Activated naive CD8-positive, alpha-beta T cell treated with anti-CD3 and anti-CD28 coated beads, Interleukin-2, amount 10 ng/mL, durations not matched to agents 7 days and 5 days (primary cell): ENCODE measurements around the gene NOL12. TPM values are rescaled to one million over a fixed set of nuclear protein-coding genes. Genes with fewer than 3 reads are reported as not detected.
"Not testable (repeated sequence)": the region's sequence is repeated elsewhere in the genome, so short reads cannot be mapped to it uniquely, and the experiment has no call there.

Source experiments
- ATAC-seq: fragments of 150-1000 bp; cut with Tn5 transposase; one replicate; pipeline ENCODE4 v1.10.0; 2021; ENCODE audit warnings: low read depth, moderate library complexity
- POLR2A ChIA-PET: fragments of 350-600 bp; sonication (Branson Sonifier 250); formaldehyde crosslinking; loops from one replicate; lab custom pipeline; 2021; ENCODE audit warnings: antibody characterized with exemption; lab: Charles Lee
- DNase-seq: peaks from one replicate; pipeline ENCODE4 v3.0.0; 2021
- H3K27ac Mint-ChIP-seq: one replicate; pipeline ENCODE4 v1.8.0; 2022; ENCODE audit warnings: mild to moderate bottlenecking, mixed read lengths
- H3K27me3 Mint-ChIP-seq: one replicate; pipeline ENCODE4 v1.8.0; 2022; ENCODE audit warnings: mild to moderate bottlenecking, moderate library complexity, mixed read lengths
- H3K36me3 Mint-ChIP-seq: one replicate; pipeline ENCODE4 v1.8.0; 2021; ENCODE audit warnings: mild to moderate bottlenecking, mixed read lengths
- H3K4me1 Mint-ChIP-seq: one replicate; pipeline ENCODE4 v1.8.0; 2021; ENCODE audit warnings: mixed read lengths
- H3K4me3 Mint-ChIP-seq: one replicate; pipeline ENCODE4 v1.8.0; 2022; ENCODE audit warnings: mild to moderate bottlenecking, moderate library complexity, mixed read lengths
- H3K9me3 Mint-ChIP-seq: one replicate; pipeline ENCODE4 v1.8.0; 2021; ENCODE audit warnings: mixed read lengths
- total RNA-seq, 2 experiments: library from RNA; stranded (reverse); gene quantifications; one replicate each; pipeline ENCODE4 v1.2.3, GENCODE V29; 2021

NOL12 gene
- total RNA-seq, 2 experiments from 2014 or later = 42.8 to 50.4 TPM

DNA sequence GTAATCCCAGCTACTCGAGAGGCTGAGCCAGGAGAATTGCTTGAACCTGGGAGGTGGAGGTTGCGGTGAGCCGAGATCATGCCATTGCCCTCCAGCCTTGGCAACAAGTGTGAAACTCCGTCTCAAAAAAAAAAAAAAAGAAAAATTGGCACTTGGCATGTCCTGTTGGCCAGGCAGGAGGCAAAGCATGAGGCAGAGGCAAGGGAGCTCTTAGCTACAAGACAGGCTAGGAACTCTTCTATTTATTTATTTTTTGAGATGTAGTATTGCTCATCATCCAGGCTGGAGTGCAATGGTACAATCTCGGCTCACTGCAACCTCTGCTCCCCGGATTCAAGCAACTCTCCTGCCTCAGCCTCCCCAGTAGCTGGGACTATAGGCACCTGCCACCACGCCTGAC lies 8.0 kb downstream of the NOL12 start:
- not testable (repeated sequence) for H3K27me3 Mint-ChIP-seq, H3K4me3 Mint-ChIP-seq, ATAC-seq, H3K27ac Mint-ChIP-seq, H3K9me3 Mint-ChIP-seq, DNase-seq
- POLR2A ChIA-PET = interaction anchor here (0.7 kb wide), 1 partner anchor 86 kb away, joined by 4 read pairs; no protein-coding TSS in a partner anchor
- Mint-ChIP-seq H3K4me1 (peaks cover 11% of the 10 kb centered on the region), H3K36me3 (peaks cover 11% of the 10 kb centered on the region)

DNA sequence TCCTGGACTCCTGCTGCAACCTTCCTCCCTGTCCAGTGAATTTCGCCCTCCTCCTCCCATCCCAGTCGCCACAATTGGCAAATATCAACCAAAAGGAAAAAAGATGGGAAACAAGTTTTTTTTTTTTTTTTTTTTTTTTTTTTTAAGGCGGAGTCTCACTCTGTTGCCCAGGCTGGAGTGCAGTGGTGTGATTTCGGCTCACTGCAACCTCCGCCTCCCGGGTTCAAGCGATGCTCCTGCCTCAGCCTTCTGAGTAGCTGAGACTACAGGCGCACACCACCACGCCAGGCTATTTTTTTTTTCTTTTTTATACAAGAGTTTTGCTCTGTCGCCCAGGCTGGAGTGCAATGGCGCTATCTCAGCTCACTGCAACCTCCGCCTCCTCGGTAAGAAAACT lies 10.1 kb downstream of the NOL12 start:
- H3K27ac Mint-ChIP-seq, H3K9me3 Mint-ChIP-seq, H3K27me3 Mint-ChIP-seq, DNase-seq, H3K36me3 Mint-ChIP-seq: not testable (repeated sequence)
- H3K4me3 Mint-ChIP-seq = peak overlapping the region; percentile 83
- peaks cover 11% of the 10 kb centered on the region for H3K4me1 Mint-ChIP-seq
- ATAC-seq = peak; percentile 18
- POLR2A ChIA-PET = interaction anchor here (0.6 to 1.4 kb wide), 3 partner anchors 39 to 247 kb away, joined by 3 to 6 read pairs (median 3); no protein-coding TSS in a partner anchor

DNA sequence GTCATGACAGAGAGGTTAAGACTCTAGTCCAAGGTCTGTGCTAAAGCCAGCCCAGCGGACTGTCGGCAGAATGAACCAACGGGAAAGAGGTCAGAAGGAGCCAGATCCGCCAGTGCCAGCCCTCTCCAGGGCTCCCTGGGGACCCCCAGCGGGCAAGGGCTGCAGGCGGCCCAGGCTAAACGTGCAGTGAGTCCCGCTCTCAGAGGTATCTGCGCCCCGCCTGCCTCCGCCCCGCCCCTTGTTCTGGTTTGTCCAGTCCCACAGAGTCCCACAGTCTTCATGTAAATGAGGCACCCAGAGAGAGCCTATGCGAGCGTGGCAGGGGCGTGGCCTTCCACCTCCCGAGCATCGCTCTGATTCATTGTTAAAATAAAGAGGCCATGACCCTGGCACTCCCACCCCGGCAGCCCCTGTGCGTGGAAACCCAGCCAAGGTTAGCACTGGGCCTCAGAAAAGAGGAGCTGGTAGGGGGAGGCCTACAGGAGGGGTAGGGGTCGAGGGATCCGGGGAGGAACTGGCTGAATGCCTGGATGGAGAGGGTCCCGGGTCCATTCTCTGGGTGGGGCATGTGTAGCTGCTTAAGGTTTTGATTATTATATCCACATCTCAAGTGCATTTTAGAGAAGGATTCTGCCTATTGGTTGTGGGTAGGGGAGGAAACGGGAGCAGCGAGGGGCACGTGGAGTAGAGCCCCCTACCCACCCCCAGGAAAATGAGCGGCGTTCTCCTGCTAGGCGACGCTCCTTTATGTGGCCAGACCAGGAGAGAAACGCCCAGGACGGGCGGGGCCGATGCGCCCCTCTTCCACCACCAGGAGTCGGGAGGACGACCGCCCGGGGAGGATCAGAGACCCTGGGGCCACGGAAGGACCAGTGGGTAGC lies 10.8 kb downstream of the NOL12 start, which contains the start of gene TRIOBP:
Gene TRIOBP, plus strand, starts transcription at position 392 of the 881 bp plus-strand sequence. CDS start 4,318 bp downstream, outside the sequence.
- POLR2A ChIA-PET = interaction anchor here (0.6 kb wide), 2 partner anchors 46 to 247 kb away, joined by 3 to 6 read pairs; no protein-coding TSS in a partner anchor
- Mint-ChIP-seq H3K27ac (no peak within 1 kb of the TSS), H3K9me3 (no peaks in the 10 kb centered on the region), H3K4me1 (peaks cover 14% of the 10 kb centered on the region), H3K4me3 (peak within 1 kb of the TSS; percentile 83), H3K27me3 (no peaks in the 10 kb centered on the region), H3K36me3 (peaks cover 9% of the 10 kb centered on the region)
- peak; percentile 87 for DNase-seq
- peak; percentile 100 for ATAC-seq

DNA sequence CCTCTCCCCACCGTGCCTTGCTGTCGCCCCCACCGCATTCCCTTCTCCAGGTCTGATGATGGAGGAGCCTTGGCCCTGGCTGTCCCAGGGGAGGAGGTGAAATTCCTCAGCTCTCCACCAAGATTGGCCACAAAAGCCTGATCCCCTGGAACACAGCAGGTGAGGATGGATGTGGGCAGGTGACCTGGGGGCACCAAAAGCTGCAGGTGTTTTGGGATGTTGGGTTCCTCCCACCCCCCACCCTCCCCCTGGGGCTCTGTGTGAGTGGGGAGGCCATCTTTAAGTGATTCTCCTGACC lies 11.3 kb downstream of the NOL12 start:
- no peaks in the 10 kb centered on the region for H3K27me3 Mint-ChIP-seq
- peaks cover 7% of the 10 kb centered on the region for H3K36me3 Mint-ChIP-seq
- H3K9me3 Mint-ChIP-seq = no peaks in the 10 kb centered on the region
- POLR2A ChIA-PET = no interaction called here
- H3K4me3 Mint-ChIP-seq = no peak overlapping the region
- peaks cover 14% of the 10 kb centered on the region for H3K4me1 Mint-ChIP-seq
- ATAC-seq (no peak), DNase-seq (no peak)
- H3K27ac Mint-ChIP-seq = no peak overlapping the region

DNA sequence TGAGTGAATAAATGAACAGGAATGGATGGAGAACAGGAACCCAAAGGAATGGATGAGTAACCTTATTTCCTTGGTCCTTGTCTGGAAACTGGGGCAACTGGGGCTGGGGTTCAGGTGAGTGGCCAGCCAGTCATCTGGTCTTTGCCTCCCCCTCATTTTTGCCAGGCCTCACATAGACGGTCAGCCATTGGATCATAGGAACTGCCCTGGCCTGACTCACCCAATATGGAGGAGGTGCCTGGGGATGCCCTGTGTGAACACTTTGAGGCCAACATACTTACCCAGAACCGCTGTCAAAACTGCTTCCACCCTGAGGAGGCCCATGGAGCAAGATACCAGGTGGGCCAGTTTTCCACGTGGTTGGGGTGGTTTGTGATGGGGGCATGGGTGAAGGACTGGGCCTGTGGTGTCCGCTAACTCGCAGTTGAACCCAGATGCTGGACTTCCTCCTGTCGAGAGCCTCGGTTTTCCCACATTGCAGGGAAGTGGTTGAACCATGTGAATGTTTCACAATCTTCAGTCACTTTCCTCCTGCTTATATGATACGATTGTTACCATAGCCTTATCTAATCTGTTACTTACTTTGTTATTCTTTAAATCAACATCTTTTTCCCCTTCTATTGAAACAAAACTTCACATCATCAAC lies 15.1 kb downstream of the NOL12 start:
- H3K36me3 Mint-ChIP-seq = peaks cover 3% of the 10 kb centered on the region
- POLR2A ChIA-PET = no interaction called here
- no peak for ATAC-seq

DNA sequence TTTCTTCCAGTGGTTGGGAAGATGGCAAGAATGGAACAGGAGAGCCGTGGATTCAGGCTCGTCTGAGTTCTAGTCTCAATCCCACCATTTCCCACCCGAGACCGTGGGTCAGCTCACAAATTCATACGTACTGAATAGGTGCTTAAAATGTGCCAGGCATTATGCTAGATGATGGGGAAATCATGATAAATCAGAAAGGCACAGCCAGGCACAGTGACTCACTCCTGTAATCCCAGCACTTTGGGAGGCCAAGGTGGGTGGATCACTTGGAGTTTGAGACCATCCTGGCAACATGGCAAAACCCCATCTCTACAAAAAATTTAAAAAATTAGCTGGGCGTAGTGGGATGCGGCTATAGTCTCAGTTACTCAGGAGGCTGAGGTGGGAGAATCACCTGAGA lies 17.8 kb downstream of the NOL12 start:
- Mint-ChIP-seq H3K4me1 (peaks cover 5% of the 10 kb centered on the region), H3K36me3 (peaks cover 3% of the 10 kb centered on the region), H3K27ac (no peak overlapping the region), H3K4me3 (no peak overlapping the region), H3K27me3 (no peaks in the 10 kb centered on the region), H3K9me3 (no peaks in the 10 kb centered on the region)
- POLR2A ChIA-PET = no interaction called here
- DNase-seq = no peak
- ATAC-seq = no peak

More for the DNA sequence above, 15.1 kb downstream of the NOL12 start:
- no peak overlapping the region for H3K4me3 Mint-ChIP-seq
- H3K27me3 Mint-ChIP-seq = no peaks in the 10 kb centered on the region
- H3K4me1 Mint-ChIP-seq = peaks cover 11% of the 10 kb centered on the region
- DNase-seq = no peak
- no peaks in the 10 kb centered on the region for H3K9me3 Mint-ChIP-seq
- H3K27ac Mint-ChIP-seq = no peak overlapping the region

DNA sequence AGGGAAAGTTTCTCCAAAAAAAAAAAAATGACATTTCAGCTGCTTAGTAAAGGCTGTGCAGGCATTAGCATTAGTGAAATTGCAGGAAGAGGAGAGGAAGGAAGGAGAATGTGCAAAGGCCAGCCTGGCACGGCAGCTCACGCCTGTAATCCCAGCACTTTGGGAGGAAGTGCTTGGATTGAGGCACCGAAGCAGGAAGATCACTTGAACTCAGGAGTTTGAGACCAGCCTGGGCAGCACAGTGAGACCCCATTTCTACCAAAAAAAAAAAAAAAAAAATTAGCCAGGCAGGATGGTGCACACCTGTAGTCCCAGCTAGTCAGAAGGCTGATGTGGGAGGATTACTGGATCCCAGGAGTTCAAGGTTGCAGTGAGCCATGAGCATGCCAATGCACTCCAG lies 18.5 kb downstream of the NOL12 start:
- DNase-seq (no peak), ATAC-seq (no peak)
- POLR2A ChIA-PET = no interaction called here
- Mint-ChIP-seq H3K9me3 (no peaks in the 10 kb centered on the region), H3K4me3 (no peak overlapping the region), H3K27me3 (no peaks in the 10 kb centered on the region), H3K4me1 (peaks cover 5% of the 10 kb centered on the region), H3K27ac (no peak overlapping the region), H3K36me3 (peaks cover 3% of the 10 kb centered on the region)

DNA sequence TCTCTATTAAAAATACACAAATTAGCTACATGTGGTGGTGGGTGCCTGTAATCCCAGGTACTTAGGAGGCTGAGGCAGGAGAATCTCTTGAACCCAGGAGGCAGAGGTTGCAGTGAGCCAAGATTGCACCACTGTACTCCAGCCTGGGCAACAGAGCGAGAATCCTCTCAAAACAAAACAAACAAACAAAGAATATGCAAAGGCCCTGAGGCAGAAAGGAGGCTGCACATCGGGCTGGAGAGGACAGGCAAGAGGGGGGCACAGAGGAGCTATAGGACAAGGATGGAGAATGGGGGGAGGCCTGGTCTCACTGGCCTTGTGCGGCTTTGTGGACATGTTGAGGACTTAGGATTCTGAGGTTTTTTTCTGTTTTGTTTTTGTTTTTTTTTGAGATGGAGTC lies 19.1 kb downstream of the NOL12 start:
- Mint-ChIP-seq H3K4me3 (no peak overlapping the region), H3K4me1 (peaks cover 5% of the 10 kb centered on the region), H3K36me3 (peaks cover 5% of the 10 kb centered on the region), H3K27ac (no peak overlapping the region), H3K9me3 (no peaks in the 10 kb centered on the region), H3K27me3 (no peaks in the 10 kb centered on the region)
- POLR2A ChIA-PET = no interaction called here
- DNase-seq = no peak
- ATAC-seq = no peak

DNA sequence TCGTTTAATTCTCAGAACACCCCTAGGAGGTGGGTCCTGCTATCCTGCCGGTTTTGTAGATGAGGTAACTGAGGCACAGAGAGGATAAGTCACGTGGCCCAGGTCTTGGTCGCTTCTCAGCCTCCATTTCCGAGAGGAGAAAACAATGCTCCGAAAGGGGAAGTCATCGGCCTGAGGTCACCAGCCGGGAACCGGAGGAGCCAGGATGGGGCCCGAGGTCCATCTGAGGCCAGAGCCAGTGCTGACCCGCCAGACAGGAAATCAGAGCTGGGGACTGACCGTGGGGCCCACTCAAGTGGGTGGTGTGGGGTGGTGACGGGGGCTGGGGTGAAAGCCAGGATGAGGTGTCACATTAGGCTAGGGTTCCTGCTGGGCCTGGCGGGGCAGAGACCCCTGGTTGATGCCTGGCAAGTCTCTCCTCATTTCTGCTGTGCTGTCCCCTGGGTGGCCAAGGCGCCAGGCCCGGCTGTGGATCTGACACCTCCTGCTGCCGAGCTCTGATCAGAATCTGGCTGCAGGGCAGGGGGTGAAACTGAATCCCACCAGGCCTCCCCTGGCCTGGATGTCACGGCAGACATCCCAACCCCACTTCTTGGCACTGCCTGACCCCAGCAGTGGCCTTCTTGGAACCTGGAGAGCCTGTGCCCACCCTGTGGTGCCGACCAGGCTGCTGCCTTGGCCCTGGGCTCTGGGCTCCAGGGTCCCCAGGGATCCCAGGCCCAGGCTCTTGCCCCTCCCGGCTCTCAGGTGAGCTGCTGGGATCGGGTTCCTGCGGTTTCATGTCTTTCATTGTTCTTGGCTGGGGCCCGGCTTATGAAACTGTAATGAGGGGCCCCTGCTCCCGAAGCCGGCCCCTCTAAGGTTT lies 22.7 kb downstream of the NOL12 start:
- Mint-ChIP-seq H3K9me3 (no peaks in the 10 kb centered on the region), H3K36me3 (peaks cover 3% of the 10 kb centered on the region), H3K4me1 (peaks cover 2% of the 10 kb centered on the region), H3K27me3 (no peaks in the 10 kb centered on the region), H3K27ac (no peak overlapping the region), H3K4me3 (no peak overlapping the region)
- DNase-seq = no peak
- POLR2A ChIA-PET = no interaction called here
- ATAC-seq = no peak

DNA sequence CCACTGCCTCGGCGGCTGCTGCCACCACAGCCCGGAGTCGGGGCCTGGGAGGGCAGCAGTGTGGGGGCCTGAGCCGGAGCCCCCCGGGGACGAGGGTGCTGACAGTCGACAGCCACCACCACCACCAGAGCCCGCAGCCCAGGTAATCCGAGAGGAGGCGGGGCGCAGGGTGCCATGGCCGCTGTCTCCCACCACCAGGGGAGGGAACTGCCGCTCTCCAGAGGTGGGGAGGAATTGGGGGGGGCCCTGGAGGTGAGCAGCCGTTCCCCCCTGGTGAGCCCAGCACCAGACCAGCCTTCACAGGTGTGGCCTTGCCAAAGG lies 23.3 kb downstream of the NOL12 start:
- H3K27ac Mint-ChIP-seq = no peak overlapping the region
- H3K9me3 Mint-ChIP-seq = no peaks in the 10 kb centered on the region
- POLR2A ChIA-PET = no interaction called here

DNA sequence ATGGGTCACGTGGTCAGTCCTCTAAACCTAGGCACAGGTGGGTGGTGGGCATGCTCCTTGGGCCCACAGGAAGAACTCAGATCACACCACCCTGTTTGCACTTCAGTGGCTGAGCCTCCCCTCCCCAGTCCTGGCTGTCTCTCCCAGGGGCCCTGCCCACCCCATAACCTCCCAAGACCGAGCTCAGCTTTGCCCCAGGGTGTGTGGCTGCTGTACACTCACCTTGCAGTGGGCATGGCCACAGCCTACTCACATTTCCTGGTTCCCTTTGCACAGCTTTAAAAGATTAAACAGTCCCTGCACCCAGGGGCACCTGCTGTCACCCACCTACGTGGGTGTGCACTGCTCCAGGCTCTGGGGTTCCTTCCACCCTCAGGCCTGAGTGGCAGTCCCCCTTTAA lies 24.5 kb downstream of the NOL12 start:
- POLR2A ChIA-PET = no interaction called here

More for the DNA sequence above, 23.3 kb downstream of the NOL12 start:
- ATAC-seq = no peak
- H3K4me1 Mint-ChIP-seq = peaks cover 2% of the 10 kb centered on the region
- DNase-seq = no peak
- no peak overlapping the region for H3K4me3 Mint-ChIP-seq
- H3K27me3 Mint-ChIP-seq = no peaks in the 10 kb centered on the region
- H3K36me3 Mint-ChIP-seq = peaks cover 3% of the 10 kb centered on the region

DNA sequence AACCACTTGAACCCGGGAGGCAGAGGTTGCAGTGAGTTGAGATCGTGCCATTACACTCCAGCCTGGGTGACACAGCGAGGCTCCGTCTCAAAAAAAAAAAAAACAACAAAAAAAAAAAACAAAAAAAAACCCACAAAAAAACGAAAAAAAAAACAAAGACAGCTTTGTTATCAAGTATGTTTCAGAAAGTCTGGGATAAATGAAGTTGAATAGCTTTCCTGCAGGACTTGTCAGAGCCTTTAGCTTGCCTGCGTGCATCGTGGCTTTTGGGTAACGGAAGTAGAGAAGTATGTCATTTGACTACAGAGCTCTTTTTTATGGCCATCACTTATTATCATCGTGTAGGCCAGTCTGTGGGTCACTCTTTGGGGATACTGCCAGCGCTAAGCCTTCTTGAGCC lies 25.3 kb downstream of the NOL12 start:
- no peak overlapping the region for H3K4me3 Mint-ChIP-seq
- ATAC-seq (no peak), DNase-seq (no peak)
- no peak overlapping the region for H3K27ac Mint-ChIP-seq
- H3K36me3 Mint-ChIP-seq = peaks cover 2% of the 10 kb centered on the region
- H3K9me3 Mint-ChIP-seq = no peaks in the 10 kb centered on the region
- no peaks in the 10 kb centered on the region for H3K27me3 Mint-ChIP-seq
- no peaks in the 10 kb centered on the region for H3K4me1 Mint-ChIP-seq
- POLR2A ChIA-PET = no interaction called here

More for the DNA sequence above, 24.5 kb downstream of the NOL12 start:
- H3K27me3 Mint-ChIP-seq = no peaks in the 10 kb centered on the region
- peaks cover 1% of the 10 kb centered on the region for H3K36me3 Mint-ChIP-seq
- no peak for ATAC-seq
- DNase-seq = no peak
- no peak overlapping the region for H3K4me3 Mint-ChIP-seq
- peak overlapping the region; percentile 21 for H3K27ac Mint-ChIP-seq
- H3K9me3 Mint-ChIP-seq = no peaks in the 10 kb centered on the region
- H3K4me1 Mint-ChIP-seq = peaks cover 2% of the 10 kb centered on the region

DNA sequence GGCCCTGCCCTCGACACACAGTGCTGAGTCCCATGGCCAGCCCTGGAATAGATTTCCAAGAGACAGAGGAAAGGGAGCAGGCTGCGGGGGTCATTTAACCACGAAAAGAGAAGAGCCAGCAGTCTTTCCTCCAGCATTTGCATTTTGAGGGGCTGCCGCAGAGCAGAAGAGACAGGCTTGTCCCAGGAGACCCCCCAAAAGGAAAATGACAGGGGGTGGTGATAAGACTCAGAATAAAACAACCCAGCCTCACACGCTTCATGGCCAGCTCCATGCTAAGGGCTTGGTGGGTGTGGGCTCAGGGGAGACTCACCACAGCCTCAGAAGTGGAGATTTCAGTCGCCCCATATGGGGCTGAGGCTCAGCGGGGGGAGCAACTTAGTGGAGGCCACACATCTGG lies 27.6 kb downstream of the NOL12 start:
- POLR2A ChIA-PET = no interaction called here
- Mint-ChIP-seq H3K27me3 (no peaks in the 10 kb centered on the region), H3K4me3 (no peak overlapping the region), H3K36me3 (peaks cover 9% of the 10 kb centered on the region), H3K27ac (no peak overlapping the region), H3K4me1 (no peaks in the 10 kb centered on the region), H3K9me3 (no peaks in the 10 kb centered on the region)
- no peak for DNase-seq
- no peak for ATAC-seq
